ENCODE data around the gene UNC13C. TPM values are rescaled to one million over a fixed set of nuclear protein-coding genes. Genes with fewer than 3 reads are reported as not detected.

Gene UNC13C
- total RNA-seq, 1 donor from 2014 or later, result 0.26 TPM

DNA sequence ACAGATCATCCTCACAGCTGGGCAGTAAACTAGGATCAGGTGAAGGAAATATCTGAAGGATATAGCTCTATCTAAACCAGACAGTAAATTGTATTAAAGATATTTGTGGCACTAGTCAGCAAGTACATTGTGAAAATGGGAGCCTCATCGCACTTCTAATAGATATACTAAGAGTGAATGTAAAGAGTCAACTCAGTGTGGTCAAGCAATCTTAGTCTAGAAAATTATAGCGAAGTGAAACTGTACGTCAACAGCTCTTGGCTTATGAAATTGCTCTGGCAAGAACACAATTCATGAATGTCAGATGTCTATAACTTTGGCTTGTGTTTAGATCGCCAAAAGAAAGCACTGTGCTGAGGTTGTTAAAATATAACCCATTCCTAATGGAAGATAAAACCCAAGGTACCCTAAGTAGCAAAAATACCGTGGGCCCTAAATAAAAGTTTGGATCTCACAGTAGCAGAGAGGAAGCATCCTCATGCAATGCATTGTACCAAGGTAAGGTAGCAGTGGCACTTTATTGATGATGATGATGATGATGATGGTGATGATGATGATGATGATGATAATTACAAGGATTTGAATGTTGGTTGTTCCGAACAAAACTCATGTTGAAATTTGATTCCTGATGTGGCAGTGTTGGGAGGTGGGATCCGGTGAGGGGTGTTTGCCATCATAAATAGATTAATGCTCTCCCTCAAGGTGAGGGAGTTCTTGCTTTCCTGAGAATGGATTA is 228.5 kb downstream of the UNC13C start:
- no peak for DNase-seq (ENCODE audit: low read depth)
- H3K27me3 ChIP-seq (ENCODE audit: control insufficient read depth, insufficient read depth, low read length), result no peaks in the 10 kb centered on the region
- H3K4me3 ChIP-seq (ENCODE audit: low read depth, low read length), result no peak overlapping the region
- H3K36me3 ChIP-seq (ENCODE audit: control insufficient read depth, insufficient read depth, low read length), result no peaks in the 10 kb centered on the region
- no peak for FAIRE-seq
- no peak for TF ChIP-seq CTCF (IDR thresholded peaks at IDR 0.05; ENCODE audit: insufficient read depth, low read length, severe bottlenecking)

- H3K36me3 ChIP-seq (ENCODE audit: control insufficient read depth, insufficient read depth, low read length), result no peaks in the 10 kb centered on the region
- no peaks in the 10 kb centered on the region for H3K27me3 ChIP-seq (ENCODE audit: control insufficient read depth, insufficient read depth, low read length)
- TF ChIP-seq CTCF (IDR thresholded peaks at IDR 0.05; ENCODE audit: insufficient read depth, low read length, severe bottlenecking), result no peak
- FAIRE-seq, result no peak
- no peak for DNase-seq (ENCODE audit: low read depth)
- H3K4me3 ChIP-seq (ENCODE audit: low read depth, low read length), result no peak overlapping the region
Observed at GRCh38 chr15:54208786-54209185, 230.5 kb downstream of the UNC13C start.

- TF ChIP-seq CTCF (IDR thresholded peaks at IDR 0.05; ENCODE audit: insufficient read depth, low read length, severe bottlenecking), result no peak
- FAIRE-seq (no peak), DNase-seq (ENCODE audit: low read depth) (no peak)
- Histone ChIP-seq H3K27me3 (ENCODE audit: control insufficient read depth, insufficient read depth, low read length) (no peaks in the 10 kb centered on the region), H3K4me3 (ENCODE audit: low read depth, low read length) (no peak overlapping the region), H3K36me3 (ENCODE audit: control insufficient read depth, insufficient read depth, low read length) (no peaks in the 10 kb centered on the region)
Observed at GRCh38 chr15:54212635-54213034, 234.4 kb downstream of the UNC13C start.

DNA sequence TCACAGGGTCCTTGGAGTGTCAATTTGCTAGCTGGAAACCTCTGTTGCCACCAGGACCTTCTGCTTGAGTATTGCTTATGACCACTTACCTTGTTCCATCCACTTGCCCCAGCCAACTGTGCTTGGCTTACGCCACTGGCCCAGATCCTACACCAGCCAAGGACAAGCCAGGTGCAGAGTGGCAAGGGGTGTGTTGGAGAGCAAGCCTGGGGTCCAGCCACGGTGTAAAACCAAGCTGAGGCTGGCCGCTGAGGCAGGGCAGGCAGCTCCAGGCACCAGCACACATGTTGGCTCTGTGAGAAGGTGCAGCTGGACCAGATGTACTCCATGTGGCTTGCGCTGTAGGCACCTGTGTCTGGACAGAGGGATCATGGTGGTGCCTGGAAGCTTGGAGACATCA is 248.2 kb downstream of the UNC13C start:
- H3K4me3 ChIP-seq (ENCODE audit: low read depth, low read length), result no peak overlapping the region
- FAIRE-seq (no peak), DNase-seq (ENCODE audit: low read depth) (no peak)
- no peaks in the 10 kb centered on the region for H3K36me3 ChIP-seq (ENCODE audit: control insufficient read depth, insufficient read depth, low read length)
- H3K27me3 ChIP-seq (ENCODE audit: control insufficient read depth, insufficient read depth, low read length), result no peaks in the 10 kb centered on the region
- no peak for TF ChIP-seq CTCF (IDR thresholded peaks at IDR 0.05; ENCODE audit: insufficient read depth, low read length, severe bottlenecking)

- no peaks in the 10 kb centered on the region for H3K36me3 ChIP-seq (ENCODE audit: control insufficient read depth, insufficient read depth, low read length)
- FAIRE-seq (no peak), DNase-seq (ENCODE audit: low read depth) (no peak)
- no peaks in the 10 kb centered on the region for H3K27me3 ChIP-seq (ENCODE audit: control insufficient read depth, insufficient read depth, low read length)
- TF ChIP-seq CTCF (IDR thresholded peaks at IDR 0.05; ENCODE audit: insufficient read depth, low read length, severe bottlenecking), result no peak
- H3K4me3 ChIP-seq (ENCODE audit: low read depth, low read length), result no peak overlapping the region
Observed at GRCh38 chr15:54227569-54227968, 249.3 kb downstream of the UNC13C start.

DNA sequence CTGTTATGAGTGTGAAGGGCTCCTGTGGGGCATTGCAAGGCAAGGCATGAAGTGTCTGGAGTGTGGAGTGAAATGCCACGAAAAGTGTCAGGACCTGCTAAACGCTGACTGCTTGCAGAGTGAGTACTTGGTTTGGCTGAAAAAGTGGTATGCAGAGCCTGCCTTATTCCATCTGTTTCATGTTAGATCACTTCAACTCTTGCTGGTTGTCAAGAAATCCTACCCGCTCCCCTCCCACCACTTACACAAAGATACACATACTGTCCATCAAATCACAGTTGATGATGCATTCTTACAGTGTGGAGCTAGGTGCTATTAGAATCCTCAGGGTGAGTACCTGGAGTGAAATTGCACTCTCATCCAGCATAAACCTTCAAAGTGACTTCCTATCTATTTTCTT is 272.1 kb downstream of the UNC13C start:
- no peak for DNase-seq (ENCODE audit: low read depth)
- TF ChIP-seq CTCF (IDR thresholded peaks at IDR 0.05; ENCODE audit: insufficient read depth, low read length, severe bottlenecking), result no peak
- no peak for FAIRE-seq
- Histone ChIP-seq H3K36me3 (ENCODE audit: control insufficient read depth, insufficient read depth, low read length) (no peaks in the 10 kb centered on the region), H3K4me3 (ENCODE audit: low read depth, low read length) (no peak overlapping the region), H3K27me3 (ENCODE audit: control insufficient read depth, insufficient read depth, low read length) (no peaks in the 10 kb centered on the region)
